22Rv1 (cell line): ENCODE data around the gene RNGTT.

Experiments used
- CTCF ChIP-seq: fragments of 450-650 bp; IDR thresholded peaks from 2 replicates; pipeline ENCODE4 v1.5.1; 2017; ENCODE audit warnings: mild to moderate bottlenecking
- ZFX ChIP-seq: fragments of 450-650 bp; IDR thresholded peaks from 2 replicates; pipeline ENCODE4 v1.6.1; 2017; ENCODE audit warnings: antibody characterized with exemption, borderline replicate concordance

DNA sequence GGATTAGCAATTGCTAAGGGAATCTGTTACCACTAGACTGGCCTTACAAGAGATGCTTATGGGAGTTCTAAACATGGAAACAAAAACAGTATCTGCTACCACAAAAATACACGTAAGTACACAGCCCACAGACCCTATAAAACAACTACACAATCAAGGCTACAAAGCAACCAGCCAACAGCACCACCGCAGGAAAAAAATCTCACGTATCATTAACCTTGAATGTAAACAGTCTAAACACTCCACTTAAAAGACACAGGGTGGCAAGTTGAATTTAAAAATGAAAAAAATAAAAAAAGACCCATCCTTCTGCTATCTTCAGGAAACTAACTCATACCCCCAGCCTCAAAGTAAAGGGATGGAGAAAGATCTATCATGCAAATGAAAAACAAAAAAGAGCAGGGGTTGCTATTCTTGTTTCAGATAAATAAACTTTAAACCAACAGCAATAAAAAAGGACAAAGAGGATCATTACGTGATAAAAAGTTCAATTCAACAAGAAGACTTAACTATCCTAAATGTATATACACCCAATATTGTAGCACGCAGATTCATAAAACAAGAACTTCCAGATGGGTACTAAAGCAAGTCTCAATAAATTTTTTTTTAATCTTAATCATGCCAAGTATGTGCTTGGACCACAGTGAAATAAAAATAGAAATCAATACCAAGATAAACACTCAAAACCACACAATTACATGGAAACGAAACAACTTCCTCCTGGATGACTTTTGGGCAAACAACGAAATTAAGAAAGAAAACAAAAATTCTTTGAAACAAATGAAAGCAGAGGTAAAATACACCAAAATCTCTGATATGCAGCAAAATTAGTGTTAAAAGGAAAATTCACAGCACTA, 52.3 kb downstream of the RNGTT start:
- TF ChIP-seq CTCF (no peak), ZFX (no peak)
